Measurements from ENCODE around the gene MAPK11. TPM values are rescaled to one million over a fixed set of nuclear protein-coding genes. Genes with fewer than 3 reads are reported as not detected.

Gene MAPK11
- total RNA-seq, 1 donor from 2014 or later, result 21.8 TPM

DNA sequence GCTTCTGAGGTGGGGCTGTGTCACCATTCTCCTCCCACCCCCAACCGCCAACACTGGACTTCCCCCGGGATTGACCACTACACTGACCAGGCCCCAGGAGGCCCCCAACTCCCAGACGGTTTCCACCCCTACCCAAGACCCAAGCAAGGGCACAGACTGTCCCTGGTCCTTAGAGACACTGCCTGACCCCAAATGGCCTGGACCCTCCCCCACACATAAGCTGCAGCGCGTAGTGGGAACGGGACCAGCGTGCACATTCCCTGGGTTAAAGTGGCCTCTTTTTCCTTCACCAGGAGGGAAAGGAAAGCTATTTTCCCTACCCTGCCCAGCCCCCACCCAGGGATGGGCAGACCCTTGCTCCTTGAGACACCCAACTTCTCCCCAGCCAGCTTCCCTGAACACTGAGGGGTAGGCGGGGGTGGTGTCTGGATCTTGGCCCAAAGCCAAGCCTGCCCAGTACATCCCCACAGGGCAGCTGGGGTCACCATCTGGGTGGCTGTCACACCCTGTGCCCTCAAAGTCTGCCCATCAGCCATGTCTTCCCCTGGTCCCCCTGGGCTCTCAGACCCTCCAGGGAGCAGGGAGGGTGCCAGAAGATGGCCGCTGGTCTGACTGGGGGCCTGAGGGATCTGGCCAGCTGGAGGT is 7.1 kb downstream of the MAPK11 start:
- no peak for DNase-seq (ENCODE audit: low read depth in 2 of 2)

DNA sequence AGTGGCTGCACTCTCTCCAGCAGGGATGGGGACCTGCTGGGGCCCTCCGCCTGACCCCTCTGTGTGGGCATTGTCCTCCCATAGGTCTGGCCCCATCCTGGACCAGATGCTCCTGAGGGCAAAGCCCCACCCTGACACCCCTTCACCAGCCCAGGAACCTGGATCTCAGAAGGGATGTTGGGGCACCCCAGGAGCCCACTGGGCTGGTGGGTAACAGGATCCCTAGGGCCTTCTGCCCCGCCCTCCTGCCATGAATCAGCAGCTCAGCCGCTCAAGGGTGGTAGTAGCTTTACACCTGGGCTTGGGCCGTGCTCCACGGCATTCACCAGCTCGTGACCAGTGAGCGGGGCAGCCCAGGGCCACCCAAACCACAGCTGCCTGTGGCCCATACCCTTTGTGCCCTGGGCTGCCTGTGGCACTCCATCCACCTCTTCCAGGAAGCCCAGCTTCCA is 7.7 kb downstream of the MAPK11 start:
- no peak for DNase-seq (ENCODE audit: low read depth in 2 of 2)

- peak; percentile 53 to 72 for DNase-seq (ENCODE audit: low read depth in 2 of 2)
These were observed 8.3 kb downstream of the MAPK11 start, which contains the start of gene MAPK12 for GRCh38 chr22:50261615-50262459. MAPK12 (minus strand) TSS chr22:50261683; CDS start chr22:50261509, 174 bp downstream.

DNA sequence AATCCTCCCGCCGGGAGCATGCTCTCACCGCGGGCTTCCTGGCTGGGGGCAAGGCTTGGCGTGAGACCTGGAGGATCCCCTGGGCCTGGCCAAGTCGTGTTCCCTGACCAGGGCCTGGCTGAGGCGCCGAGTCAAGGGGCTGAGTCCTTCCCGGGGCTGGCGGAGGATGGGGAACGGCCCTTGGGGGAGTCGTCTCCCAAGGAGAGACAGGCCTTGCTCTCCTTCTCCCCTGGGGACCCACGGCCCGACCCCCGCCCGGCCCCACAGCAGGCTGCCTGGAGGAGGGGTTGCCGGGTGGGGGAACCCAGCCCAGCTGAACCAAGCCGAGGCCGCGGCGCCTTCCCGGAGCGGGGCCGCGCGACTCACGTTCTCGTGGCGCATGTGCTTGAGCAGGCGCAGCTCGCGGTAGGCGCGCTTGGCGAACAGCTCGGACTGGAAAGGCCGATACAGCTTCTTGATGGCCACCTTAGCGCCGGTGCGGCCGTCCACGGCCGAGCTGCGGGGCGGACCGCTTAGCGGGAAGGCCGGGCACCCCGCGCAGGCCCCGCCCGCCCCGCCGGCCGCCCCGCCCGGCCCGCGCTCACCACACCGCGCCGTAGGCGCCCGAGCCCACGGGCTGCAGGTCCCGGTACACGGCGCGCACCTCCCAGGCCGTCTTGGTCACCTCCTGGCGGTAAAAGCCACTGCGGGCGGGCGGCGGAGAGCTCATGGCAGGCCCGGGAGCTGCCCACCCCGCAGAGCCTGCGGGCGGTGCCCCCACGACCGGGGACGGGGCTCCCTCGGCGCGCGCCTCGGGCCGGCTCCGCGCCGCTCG is 9.2 kb downstream of the MAPK11 start:
- DNase-seq (ENCODE audit: low read depth in 2 of 2), result peak; percentile 57 to 75

GRCh38 chr22:50260434-50260800 is 9.8 kb downstream of the MAPK11 start:
- no peak for DNase-seq (ENCODE audit: low read depth in 2 of 2)

GRCh38 chr22:50259302-50259701 is 10.9 kb downstream of the MAPK11 start:
- DNase-seq (ENCODE audit: low read depth in 2 of 2), result no peak

DNA sequence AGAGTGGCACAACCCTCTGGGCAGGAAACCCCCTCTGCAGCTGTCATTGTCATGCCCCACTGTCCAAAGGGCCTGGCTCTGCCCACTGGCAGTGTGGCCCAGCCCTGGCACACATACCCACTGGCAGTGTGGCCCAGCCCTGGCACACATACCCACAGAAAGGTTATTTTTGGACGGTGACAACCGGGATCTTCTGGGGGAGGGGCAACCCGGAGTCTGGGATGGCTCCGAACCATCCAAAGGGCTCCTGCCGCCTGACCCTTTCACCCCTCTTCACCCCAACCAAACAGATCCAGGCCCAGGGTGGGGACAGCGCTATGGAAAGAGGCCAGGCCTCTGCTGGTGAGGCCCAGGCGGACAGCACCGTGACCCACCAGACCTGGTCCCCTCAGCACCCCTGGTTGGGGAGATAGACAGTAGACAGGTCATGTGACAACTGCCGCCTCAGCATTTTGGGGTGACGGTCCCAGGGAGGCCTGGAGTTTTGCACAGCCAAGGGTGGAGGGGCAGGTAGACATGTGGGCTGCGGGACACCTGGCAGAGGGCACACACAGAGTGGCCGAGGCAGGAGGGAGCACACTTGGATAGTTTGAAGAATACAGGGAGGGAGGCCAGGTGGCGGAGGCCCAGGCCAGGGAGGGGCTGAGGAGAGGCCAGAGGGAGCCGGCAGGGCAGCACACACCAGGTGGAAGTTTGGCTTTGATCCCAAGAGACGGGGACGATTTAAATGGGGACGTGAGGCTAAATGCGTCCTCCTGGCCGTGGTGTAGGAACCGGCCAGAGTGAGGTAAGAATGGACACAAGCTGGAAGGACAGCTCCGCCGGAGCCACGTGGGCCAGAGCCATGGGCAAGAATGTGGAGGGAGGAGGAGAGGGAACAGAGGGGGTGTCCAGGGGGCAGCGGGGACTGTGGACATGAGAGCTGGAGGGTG is 11.6 kb downstream of the MAPK11 start:
- DNase-seq (ENCODE audit: low read depth in 2 of 2), result no peak

DNA sequence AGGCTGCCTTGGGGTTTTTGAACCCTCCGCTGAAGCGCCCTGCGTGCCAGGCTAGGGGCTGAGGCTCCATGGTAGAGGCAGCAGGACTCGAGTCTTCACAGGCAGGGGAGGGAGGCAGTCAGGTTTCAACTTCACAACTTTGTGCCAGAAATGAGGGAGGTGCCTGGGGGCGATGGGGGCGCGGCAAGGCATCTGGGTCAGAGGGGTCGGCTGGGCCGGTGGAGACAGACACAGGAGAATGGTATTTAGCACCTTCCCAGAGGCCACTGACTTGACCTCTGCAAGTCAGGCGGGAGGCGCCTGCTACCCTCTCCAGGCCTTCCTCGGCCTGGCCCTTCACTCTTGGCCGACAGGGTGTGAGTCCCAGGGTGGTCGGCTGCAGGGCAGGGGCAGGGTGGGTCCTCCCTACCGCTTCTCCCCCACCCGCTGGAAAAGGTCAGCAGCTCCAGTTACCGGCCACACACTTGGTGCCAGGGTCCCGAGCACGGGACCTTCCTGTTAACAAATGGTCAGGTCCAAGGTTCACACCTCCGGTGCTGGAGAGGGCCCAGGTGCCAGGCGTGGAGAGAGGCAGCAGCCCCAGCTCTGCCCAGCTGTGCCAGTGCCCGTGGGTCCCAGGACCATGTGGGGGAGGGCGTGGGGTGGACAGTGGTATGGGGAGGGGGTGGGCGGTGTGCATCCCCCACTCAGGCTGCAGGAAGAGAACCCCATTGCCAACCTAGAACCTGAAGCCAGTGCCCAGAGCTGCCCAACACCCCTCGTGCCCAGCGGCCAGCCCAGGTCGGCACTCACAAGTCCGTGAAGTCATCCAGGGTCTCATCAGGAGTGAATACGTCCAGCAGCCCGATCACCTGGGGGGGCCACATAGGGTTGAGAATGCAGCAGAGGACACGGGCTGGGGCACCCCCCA is 12.5 kb downstream of the MAPK11 start:
- DNase-seq (ENCODE audit: low read depth in 2 of 2), result no peak

GRCh38 chr22:50257041-50257440 is 13.1 kb downstream of the MAPK11 start:
- DNase-seq (ENCODE audit: low read depth in 2 of 2), result no peak

GRCh38 chr22:50256258-50256862 is 13.8 kb downstream of the MAPK11 start:
- DNase-seq (ENCODE audit: low read depth in 2 of 2), result no peak

DNA sequence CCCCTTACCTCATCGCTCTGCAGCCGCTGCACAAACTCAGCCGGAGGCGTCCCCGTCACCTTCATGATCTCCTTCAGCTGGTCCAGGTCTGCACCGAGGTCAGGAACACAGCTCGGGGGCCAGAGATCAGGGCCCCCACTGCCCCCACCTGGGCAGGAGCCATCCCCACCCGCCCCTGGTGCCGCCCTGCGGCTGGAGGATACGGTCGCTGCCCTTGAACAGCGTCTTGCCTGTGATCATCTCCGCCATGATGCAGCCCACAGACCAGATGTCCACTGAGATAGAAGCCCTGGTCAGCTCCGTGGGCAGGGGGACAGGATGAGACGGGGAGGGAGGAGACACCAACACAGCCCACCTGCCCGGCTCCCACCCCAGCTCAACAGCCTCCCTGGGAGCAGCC is 14.6 kb downstream of the MAPK11 start:
- DNase-seq (ENCODE audit: low read depth in 2 of 2), result no peak

DNA sequence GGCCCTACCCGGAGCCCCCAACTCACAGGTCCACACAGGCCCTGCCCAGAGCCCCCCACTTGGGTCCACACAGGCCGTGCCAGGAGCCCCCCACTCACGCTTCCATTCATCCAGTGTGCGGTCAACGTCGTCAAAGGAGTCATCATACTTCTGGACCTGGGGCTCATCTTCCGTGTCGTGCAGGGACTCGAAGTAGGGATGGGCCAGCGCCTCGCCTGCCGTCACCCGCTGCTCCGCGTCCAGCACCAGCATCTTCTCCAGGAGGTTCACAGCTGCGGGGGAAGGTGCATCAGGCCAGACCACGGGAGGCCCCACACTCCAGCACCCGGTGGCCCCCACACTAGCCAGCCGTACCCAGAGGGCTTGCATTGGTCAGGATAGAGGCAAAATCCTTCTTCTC is 15.1 kb downstream of the MAPK11 start:
- DNase-seq (ENCODE audit: low read depth in 2 of 2), result no peak

DNA sequence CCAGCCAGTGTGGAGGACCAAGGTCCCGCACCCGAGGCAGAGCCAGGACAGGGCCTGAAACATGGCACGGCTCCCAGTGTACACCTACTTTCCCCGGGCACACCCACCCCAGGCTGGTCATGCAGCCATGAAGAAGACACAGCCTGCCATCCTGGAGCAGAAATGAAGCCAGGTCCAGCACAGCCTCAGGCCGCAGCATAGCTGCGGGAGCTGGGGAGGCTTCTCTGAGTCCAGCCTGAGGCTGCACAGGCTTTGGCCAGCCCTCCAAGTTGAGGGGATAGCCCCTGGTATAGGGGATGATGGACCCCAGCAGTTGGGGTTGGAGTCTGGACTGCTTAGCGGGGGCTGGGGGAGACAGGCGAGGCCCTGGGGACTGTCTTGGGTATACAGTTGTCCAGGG is 16.2 kb downstream of the MAPK11 start:
- no peak for DNase-seq (ENCODE audit: low read depth in 2 of 2)

- DNase-seq (ENCODE audit: low read depth in 2 of 2), result no peak
These were observed 16.9 kb downstream of the MAPK11 start for GRCh38 chr22:50253046-50253915.

DNA sequence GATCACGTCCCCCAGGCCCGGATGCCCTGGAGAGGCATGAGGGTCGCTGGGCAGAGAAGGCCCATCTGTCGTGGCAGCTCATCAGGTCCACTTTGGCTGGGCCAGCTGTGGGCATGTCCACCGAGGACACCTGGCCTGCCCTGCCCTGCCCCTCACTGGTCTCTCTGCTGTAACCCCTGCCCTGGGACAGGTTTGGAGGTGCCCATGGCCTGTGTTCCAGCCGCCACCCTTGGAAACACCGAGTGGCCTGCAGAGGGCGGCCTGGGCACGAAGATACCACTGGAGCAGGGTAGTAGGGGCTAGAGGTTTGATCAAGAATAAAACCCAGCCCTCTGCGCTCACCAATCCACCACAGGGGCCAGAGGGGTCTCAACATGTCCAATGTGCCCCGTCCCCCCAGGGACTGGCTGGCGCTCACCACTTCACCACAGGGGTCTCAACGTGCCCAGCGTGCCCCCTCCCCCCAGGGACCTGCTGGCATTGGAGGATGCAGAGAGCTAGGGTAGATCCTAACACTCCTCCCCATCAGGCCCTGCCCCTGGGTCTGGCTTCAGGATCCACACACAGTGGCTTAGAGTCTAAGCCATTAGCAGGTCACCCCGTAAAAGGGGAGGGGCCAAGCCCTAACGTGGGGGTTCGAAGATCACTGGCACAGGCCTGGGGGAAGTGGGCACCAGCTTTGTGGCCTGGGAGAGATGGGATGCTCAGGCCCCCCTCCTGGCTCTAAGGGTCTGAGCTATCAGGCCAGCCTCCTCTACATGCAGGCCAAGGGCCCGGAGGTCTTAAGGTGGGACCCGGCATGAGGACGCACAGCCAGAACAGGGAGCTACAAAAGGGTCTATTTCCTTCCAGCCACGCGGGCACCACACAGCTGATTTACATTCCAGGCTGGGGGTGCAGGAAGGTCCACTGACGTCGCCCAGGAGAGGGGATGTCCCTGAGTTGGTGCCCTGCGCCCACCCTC is 17.8 kb downstream of the MAPK11 start:
- peak; percentile 74 to 78 for DNase-seq (ENCODE audit: low read depth in 2 of 2)

DNA sequence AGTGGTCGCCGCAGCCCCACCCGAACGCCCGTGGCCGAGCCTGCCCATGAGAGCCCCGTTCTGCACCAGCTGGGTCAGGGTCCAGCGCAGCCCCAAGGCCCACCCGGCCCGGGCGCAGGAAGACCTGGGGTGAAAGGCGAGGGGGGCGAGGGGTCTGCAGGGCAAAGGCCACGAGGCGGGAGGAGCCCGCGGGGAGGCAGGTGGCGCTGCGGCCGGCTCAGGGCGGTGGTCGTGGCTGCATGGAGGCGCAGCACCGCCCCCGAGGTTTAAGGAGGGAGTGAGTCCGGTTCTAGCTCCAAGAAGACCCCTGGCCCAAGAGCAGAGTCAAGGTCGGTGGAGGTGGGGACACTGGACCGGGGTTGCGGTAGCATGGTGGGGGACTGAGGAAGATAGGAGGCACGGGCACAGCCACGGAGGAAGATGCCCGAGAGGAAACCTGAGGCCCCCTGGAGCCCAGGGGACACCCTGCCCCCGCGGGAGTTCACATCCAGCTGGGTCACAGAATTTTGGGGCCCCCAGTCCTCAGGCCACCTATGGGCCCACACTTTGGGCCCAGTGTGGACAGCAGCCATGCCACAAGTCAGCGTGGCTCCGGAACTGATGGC is 18.6 kb downstream of the MAPK11 start:
- no peak for DNase-seq (ENCODE audit: low read depth in 2 of 2)

All from lung microvascular endothelial cell (primary cell).